Choroid plexus epithelial cell (primary cell): ENCODE measurements around the gene TBX6.

Source experiments
- DNase-seq: peaks from one replicate; pipeline ENCODE4 v3.0.0-alpha.2; 2010; ENCODE audit warnings: low read depth
- H3K4me3 ChIP-seq: 2 replicates; pipeline ENCODE4 v1.5.1; 2011; ENCODE audit warnings: low read depth, mild to moderate bottlenecking, control low read depth, low read length, moderate library complexity
- TF ChIP-seq, protein P1 (sequence below): conservative IDR thresholded peaks from 2 replicates; pipeline ENCODE4 v1.5.1; 2011; ENCODE audit warnings: low read depth, mild to moderate bottlenecking, control low read depth, inconsistent platforms, low read length, moderate library complexity

Gene TBX6

DNA sequence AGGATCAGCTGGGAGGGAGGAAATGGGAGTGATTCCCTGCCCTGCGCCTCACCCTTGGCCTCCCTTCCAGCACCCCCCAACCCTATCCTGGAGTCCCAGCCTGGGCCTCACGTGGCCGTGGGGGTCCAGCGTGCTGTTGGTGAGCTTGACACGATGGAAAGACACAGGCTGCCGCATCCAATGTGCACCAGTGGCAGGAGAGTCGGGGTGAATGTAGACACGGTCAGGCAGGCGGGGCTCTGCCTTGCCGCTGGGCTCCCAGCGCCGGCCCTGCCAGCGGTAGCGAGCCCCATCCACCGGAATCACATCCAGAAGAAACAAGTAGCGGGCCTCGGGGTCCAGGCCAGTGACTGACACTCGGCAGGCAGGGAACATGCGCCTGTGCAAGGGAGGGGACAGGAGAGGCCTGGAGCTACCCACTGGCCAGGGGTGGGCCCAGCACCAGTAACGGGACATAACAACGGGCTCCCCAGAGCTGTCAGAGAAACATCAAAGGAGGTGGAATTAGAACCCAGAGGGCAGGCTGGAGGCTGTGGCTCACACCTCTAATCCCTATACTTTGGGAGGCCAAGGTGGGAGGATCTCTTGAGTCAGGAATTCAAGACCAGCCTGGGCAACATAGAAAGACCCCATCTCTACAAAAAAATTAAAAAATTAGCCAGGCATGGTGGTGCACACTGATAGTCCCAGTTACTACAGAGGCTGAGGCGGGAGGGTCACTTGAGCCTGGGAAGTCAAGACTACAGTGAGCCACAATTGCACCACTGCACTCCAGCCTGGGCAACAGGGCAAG lies 2.7 kb downstream of the TBX6 start:
- DNase-seq, result no peak
- TF ChIP-seq, protein P1, sequence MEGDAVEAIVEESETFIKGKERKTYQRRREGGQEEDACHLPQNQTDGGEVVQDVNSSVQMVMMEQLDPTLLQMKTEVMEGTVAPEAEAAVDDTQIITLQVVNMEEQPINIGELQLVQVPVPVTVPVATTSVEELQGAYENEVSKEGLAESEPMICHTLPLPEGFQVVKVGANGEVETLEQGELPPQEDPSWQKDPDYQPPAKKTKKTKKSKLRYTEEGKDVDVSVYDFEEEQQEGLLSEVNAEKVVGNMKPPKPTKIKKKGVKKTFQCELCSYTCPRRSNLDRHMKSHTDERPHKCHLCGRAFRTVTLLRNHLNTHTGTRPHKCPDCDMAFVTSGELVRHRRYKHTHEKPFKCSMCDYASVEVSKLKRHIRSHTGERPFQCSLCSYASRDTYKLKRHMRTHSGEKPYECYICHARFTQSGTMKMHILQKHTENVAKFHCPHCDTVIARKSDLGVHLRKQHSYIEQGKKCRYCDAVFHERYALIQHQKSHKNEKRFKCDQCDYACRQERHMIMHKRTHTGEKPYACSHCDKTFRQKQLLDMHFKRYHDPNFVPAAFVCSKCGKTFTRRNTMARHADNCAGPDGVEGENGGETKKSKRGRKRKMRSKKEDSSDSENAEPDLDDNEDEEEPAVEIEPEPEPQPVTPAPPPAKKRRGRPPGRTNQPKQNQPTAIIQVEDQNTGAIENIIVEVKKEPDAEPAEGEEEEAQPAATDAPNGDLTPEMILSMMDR, result no peak
- H3K4me3 ChIP-seq, result no peak overlapping the region

DNA sequence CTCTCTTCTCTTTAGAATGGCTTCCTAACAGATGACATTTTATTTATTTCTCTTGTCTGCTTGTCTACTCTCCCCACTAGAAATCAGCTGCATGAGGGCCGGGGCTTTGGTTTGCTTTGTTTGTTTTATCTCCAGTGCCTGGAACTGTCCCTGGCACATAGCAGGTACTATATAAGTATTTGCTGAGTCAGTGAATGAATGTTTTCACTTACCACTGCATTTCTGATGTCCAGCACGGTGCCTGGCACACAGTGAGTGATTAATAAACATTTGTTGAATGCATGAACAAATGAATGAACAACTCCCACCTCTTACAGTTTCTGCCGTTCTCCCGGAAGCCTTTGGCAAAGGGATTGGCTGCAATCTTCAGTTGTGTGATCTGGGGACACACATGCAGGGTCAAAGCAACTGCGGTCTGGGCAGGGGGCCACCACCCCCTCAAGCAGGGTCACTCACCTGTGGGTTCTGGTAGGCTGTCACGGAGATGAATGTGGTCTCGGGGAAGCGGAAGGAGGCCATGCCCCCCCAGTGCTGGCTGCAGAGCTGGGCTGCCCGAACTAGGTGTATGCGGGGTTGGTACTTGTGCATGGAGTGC lies 3.4 kb downstream of the TBX6 start:
- TF ChIP-seq, protein P1, result no peak
- DNase-seq, result no peak
- no peak overlapping the region for H3K4me3 ChIP-seq

DNA sequence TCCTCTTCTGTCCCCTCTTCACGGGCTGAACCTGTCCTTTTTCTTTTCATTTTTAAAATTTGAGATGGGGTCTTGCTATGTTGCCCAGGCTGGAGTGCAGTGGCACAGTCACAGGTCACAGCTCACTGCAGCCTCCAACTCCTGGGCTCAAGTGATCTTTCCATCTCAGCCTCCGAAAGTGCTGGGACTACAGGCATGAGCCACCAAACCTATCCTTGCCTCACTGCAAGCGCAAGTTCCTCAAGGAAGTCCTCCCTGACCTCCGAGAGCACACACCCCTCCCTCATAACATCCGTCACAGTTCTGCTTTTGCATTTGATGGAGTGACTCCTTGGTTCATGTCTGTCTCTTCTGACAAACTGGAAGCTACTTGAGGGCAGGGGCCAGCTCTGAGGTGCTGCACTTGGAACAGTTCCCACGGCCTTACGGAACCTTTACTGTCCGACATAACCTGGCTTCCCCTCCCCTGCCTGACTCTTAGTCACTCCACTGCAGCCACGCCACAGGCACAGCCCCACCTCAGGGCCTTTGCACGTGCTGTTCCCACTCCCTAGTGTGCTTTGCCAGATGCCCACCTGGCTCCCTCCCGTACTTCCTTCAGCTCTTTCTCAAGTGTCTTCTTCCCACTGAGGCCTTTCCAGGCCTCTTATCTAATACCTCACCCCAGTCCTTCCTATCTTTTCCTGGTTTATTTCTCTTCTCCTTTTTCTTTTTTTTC lies 4.4 kb downstream of the TBX6 start:
- TF ChIP-seq, protein P1, result no peak
- no peak overlapping the region for H3K4me3 ChIP-seq
- DNase-seq, result no peak

DNA sequence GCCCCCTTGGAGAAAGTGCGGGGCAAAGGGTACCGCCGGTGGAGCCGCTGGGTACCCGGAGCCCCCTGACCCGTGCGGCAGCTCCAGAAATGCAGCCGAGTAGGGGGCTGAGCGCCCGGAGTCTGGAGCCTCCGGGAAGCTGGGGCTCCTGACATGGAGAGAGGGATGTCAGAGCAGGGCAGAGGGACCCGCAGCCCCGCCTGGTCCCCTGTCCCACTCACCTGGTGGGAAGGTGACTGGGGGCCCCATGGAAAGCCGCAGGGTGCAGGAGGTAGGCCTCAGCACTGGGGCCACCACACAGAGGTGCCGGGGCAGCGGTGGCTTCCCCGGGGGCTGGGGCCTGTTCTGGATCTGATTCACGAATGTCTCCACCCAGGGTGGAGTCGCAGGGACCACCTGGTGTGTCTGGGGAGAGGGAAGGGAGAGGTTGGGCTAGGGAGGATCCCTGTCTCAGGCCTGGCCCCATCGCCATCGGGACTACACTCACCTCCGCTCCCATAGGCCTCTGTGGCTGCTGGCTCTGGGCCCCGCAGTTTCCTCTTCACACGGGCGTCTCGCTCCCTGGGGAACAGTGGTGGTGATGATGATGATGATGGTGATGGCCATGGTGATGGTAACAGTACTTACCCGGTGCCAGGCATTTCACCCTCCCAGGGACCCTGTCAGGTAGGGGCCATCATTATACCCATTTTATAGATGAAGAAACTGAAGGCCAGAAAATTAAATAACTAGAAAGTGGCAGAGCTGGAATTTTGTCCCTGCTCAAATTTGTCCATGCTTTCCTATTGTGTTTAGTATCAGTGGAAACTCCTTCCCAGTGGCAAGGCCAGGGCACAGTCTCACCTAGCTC lies 5.2 kb downstream of the TBX6 start:
- no peak for DNase-seq
- TF ChIP-seq, protein P1, result no peak
- no peak overlapping the region for H3K4me3 ChIP-seq

DNA sequence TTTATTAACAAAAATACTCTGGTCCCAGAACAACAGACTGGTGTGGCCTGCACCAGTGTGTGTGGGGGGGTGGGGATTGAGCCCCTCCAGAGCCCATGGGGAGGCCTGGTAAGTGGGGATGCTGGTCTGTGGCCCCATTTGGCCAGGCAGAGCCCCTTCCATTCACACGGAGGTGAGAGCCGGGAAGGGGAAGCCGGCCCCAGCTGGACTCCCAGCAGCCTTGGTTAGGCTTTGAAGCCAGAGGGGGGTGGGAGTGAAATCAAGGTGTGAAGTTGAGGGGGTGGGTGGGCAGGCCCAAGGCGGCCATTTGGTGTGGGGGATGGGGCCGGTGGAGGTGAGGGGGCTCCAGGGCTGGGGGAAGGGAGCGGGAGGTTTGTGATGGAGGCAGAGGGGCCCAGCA lies 5.9 kb downstream of the TBX6 start:
- TF ChIP-seq, protein P1, result no peak
- H3K4me3 ChIP-seq, result no peak overlapping the region
- DNase-seq, result no peak

DNA sequence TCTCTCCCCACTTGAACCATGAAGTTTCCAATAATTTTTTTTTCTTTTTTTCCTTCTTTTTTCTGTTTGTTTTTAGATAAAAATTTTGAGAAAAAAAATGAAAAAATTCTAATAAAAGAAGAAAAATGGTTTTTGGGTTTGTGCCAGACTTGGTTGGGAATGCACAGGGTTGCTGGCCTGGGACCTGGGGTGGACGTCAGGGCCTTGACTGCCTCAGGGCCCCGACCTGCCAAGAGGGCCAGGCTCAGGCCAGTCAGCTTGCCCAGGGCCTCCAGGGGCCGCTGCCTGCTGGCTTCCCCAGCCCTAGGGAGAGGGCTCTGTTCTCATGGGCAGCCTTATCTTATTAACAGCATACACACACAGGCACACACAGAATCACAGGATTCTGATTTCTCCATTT lies 6.5 kb downstream of the TBX6 start:
- TF ChIP-seq, protein P1, result no peak
- H3K4me3 ChIP-seq, result no peak overlapping the region
- DNase-seq, result no peak
